Adrenal gland (tissue), 5 donors: ENCODE data around the gene NR5A1.

ENCODE experiments used
- POLR2A ChIP-seq, 2 donors: fragments of 450-650 bp; IDR thresholded peaks; one replicate each; pipeline ENCODE4 v1.6.1; 2017; ENCODE audit warnings: antibody characterized with exemption in 2 of 2, mild to moderate bottlenecking in 2 of 2, moderate library complexity in 1 of 2
- TF ChIP-seq, protein P1 (sequence below), 6 experiments: fragments of 450-650 bp in 4 of 6; fragments of 200-600 bp in 2 of 6; sonication (generic) in 1 of 6; IDR thresholded peaks; 1 replicate in 5 of 6; 2 replicates in 1 of 6; pipeline versions ENCODE4 v1.5.1 to v1.8.0; 2016 to 2021; ENCODE audit warnings: antibody characterized with exemption in 6 of 6, mild to moderate bottlenecking in 2 of 6, moderate library complexity in 1 of 6
- donor health status: DM: no; HTN: no; CAD: no.

DNA sequence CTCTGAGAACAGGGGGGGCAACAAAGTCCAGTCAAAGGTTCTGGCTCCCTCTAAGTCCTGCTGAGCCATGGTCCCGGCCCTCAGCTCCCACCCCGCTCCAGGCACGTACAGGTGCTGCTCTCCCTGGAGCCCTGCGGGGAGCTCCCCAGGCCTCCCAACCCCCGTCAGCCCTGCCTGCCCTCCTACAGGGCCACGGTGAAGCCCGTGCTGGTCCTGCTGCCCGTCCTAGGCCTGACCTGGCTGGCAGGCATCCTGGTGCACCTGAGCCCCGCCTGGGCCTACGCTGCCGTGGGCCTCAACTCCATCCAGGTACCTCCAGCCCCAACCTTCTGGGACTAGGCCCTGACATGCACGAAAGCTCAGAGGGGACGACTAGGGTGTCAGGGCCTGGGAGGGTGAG, 36.9 kb downstream of the NR5A1 start:
- TF ChIP-seq, protein P1, sequence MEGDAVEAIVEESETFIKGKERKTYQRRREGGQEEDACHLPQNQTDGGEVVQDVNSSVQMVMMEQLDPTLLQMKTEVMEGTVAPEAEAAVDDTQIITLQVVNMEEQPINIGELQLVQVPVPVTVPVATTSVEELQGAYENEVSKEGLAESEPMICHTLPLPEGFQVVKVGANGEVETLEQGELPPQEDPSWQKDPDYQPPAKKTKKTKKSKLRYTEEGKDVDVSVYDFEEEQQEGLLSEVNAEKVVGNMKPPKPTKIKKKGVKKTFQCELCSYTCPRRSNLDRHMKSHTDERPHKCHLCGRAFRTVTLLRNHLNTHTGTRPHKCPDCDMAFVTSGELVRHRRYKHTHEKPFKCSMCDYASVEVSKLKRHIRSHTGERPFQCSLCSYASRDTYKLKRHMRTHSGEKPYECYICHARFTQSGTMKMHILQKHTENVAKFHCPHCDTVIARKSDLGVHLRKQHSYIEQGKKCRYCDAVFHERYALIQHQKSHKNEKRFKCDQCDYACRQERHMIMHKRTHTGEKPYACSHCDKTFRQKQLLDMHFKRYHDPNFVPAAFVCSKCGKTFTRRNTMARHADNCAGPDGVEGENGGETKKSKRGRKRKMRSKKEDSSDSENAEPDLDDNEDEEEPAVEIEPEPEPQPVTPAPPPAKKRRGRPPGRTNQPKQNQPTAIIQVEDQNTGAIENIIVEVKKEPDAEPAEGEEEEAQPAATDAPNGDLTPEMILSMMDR (IDR thresholded peaks at IDR 0.05) = no peak
- no peak for TF ChIP-seq POLR2A (IDR thresholded peaks at IDR 0.05)
